ENCODE results near the gene ELF3. TPM values are rescaled to one million over a fixed set of nuclear protein-coding genes. Genes with fewer than 3 reads are reported as not detected.

The ELF3 gene
- total and polyA plus RNA-seq, 2 of the 8 experiments (the other 6 are each of a cell fraction or from before 2014, with no cell fraction given), result 17.3 to 25.0 TPM

- Histone ChIP-seq H3K9ac (replicated peaks in 1 of 4; ENCODE audit: extremely low read depth in 1 of 4, low read depth in 3 of 4, low read length in 3 of 4) (no peak overlapping the region), H4K8ac (ENCODE audit: extremely low read depth, insufficient read depth, low read length) (no peak overlapping the region), H2BK5ac (ENCODE audit: low read depth, low read length) (no peak overlapping the region), H2BK20ac (ENCODE audit: low read length) (no peak overlapping the region), H3K9me3 (ENCODE audit: insufficient read depth in 2 of 2, low read depth in 1 of 2, low read length in 1 of 2) (no peaks in the 10 kb centered on the region), H3K4ac (replicated peaks; ENCODE audit: insufficient read length, low read depth, low read length) (no peak overlapping the region), H2BK120ac (replicated peaks; ENCODE audit: low read depth, low read length) (no peak overlapping the region), H3K36me3 (ENCODE audit: control insufficient read depth in 2 of 4, insufficient read depth in 4 of 4, low read length in 3 of 4) (peaks cover 15 to 36% (median 28%) of the 10 kb centered on the region in 4 experiments), H4K91ac (replicated peaks; ENCODE audit: insufficient read length, low read length) (no peak overlapping the region), H2BK15ac (ENCODE audit: low read length) (no peak overlapping the region), H3K18ac (ENCODE audit: extremely low read depth, low read length) (no peak overlapping the region), H3K56ac (replicated peaks; ENCODE audit: insufficient read length, low read depth, low read length) (no peak overlapping the region), H3K4me3 (ENCODE audit: extremely low read depth in 1 of 4, insufficient read depth in 2 of 4, low read depth in 3 of 4, low read length in 4 of 4) (no peak overlapping the region), H2AFZ (ENCODE audit: low read length) (no peak overlapping the region), H3K27me3 (replicated peaks in 1 of 4; ENCODE audit: control insufficient read depth in 3 of 4, extremely low read depth in 1 of 4, insufficient read depth in 3 of 4, low read length in 3 of 4) (no peaks in the 10 kb centered on the region), H3K4me1 (replicated peaks in 1 of 4; ENCODE audit: control insufficient read depth in 3 of 4, insufficient read depth in 4 of 4, low read length in 3 of 4) (no peaks in the 10 kb centered on the region), H4K5ac (ENCODE audit: insufficient read length, low read depth, low read length) (no peak overlapping the region), H3K79me2 (ENCODE audit: control insufficient read depth in 1 of 2, insufficient read depth in 2 of 2, low read length in 2 of 2) (peaks cover 0 to 15% of the 10 kb centered on the region in 2 experiments; a peak in 3 of 4 replicates), H3K27ac (ENCODE audit: low read depth, low read length) (no peak overlapping the region), H3K23ac (ENCODE audit: insufficient read length) (no peak overlapping the region), H3K4me2 (ENCODE audit: insufficient read depth in 1 of 2, low read depth in 2 of 2, low read length in 2 of 2) (no peak overlapping the region), H3K14ac (ENCODE audit: insufficient read length) (no peak overlapping the region), H3K79me1 (ENCODE audit: low read depth, low read length) (0 out of 2 replicates have a peak, but pooled peaks cover 2% of the 10 kb centered on the region), H3K23me2 (ENCODE audit: low read depth, low read length) (no peaks in the 10 kb centered on the region), H2AK5ac (ENCODE audit: low read depth, low read length) (no peak overlapping the region), H2BK12ac (ENCODE audit: low read depth, low read length) (no peak overlapping the region), H4K20me1 (replicated peaks in 1 of 2; ENCODE audit: control insufficient read depth in 1 of 2, insufficient read depth in 2 of 2, low read length in 2 of 2) (no peaks in the 10 kb centered on the region)
- CTCF ChIA-PET (ENCODE audit: partially characterized antibody), result interaction anchor here (0.7 to 6.6 kb wide), 6 partner anchors 8 to 144 kb away, joined by 3 to 52 read pairs (median 4); no protein-coding TSS in a partner anchor
- POLR2A ChIA-PET (ENCODE audit: partially characterized antibody), result no interaction called here
- DNase-seq (ENCODE audit: low read depth in 1 of 2, low spot score in 2 of 2) (no peak), FAIRE-seq (no peak)
- WGBS, 2 experiments (ENCODE audit: extremely low coverage in 1 of 2, insufficient coverage in 1 of 2, insufficient read length in 1 of 2, insufficient replicate concordance in 2 of 2, low coverage in 1 of 2, low lambda C conversion rate in 2 of 2, missing lambda C conversion rate in 1 of 2), result 82% methylated on average over 6 of the region's 6 CpGs; no CpG with 5 or more reads in 1 of the 2 experiments
- TF ChIP-seq RBBP5 (IDR thresholded peaks at IDR 0.05; ENCODE audit: borderline replicate concordance, low read depth, low read length) (no peak), CREB1 (IDR thresholded peaks at IDR 0.05) (no peak), FOSL1 (IDR thresholded peaks at IDR 0.05; ENCODE audit: insufficient read depth, low read depth, low read length) (no peak), RNF2 (IDR thresholded peaks at IDR 0.05; ENCODE audit: borderline replicate concordance, low read depth, low read length, missing control alignments, poor library complexity, severe bottlenecking) (no peak), KDM1A (IDR thresholded peaks at IDR 0.05; ENCODE audit: borderline replicate concordance, low read length) (no peak), CHD1 (IDR thresholded peaks at IDR 0.05; ENCODE audit: low read depth, low read length) (no peak), EZH2 (IDR thresholded peaks at IDR 0.05; ENCODE audit: low read depth, low read length, severe bottlenecking) (no peak), ATF2 (IDR thresholded peaks at IDR 0.05; ENCODE audit: low read length) (no peak), TBP (IDR thresholded peaks at IDR 0.05; ENCODE audit: low read depth, low read length) (no peak), TAF1 (IDR thresholded peaks at IDR 0.05; ENCODE audit: low read depth, low read length) (no peak)
- TF ChIP-seq, protein P1, sequence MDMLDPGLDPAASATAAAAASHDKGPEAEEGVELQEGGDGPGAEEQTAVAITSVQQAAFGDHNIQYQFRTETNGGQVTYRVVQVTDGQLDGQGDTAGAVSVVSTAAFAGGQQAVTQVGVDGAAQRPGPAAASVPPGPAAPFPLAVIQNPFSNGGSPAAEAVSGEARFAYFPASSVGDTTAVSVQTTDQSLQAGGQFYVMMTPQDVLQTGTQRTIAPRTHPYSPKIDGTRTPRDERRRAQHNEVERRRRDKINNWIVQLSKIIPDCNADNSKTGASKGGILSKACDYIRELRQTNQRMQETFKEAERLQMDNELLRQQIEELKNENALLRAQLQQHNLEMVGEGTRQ (IDR thresholded peaks at IDR 0.05; ENCODE audit: low read length), result no peak
Measured at GRCh38 chr1:201990427-201990826, 20.0 kb upstream of the ELF3 start.
